GM23338 (cell line): ENCODE measurements around the gene CPEB3. TPM values are rescaled to one million over a fixed set of nuclear protein-coding genes. Genes with fewer than 3 reads are reported as not detected.

Source experiments
- ATAC-seq: fragments of 200-7000 bp; cut with Tn5 transposase; 3 replicates; pipeline ENCODE4 v1.9.1; 2020
- DNase-seq: peaks from one replicate; pipeline ENCODE4 v3.0.0-alpha.2; 2015; ENCODE audit warnings: low spot score
- H2AFZ ChIP-seq: fragments of 200-600 bp; sonication (generic); 2 replicates; pipeline ENCODE4 v1.8.0; 2016; ENCODE audit warnings: antibody characterized with exemption, mild to moderate bottlenecking, moderate library complexity
- H3F3A ChIP-seq: fragments of 200-600 bp; sonication (generic); replicated peaks from 2 replicates; pipeline ENCODE4 v1.8.0; 2017; ENCODE audit warnings: antibody characterized with exemption, mixed run types, low read depth
- H3K27ac ChIP-seq: fragments of 200-600 bp; sonication (generic); 2 replicates; pipeline ENCODE4 v1.6.1; 2016; ENCODE audit warnings: low read depth
- H3K27me3 ChIP-seq: fragments of 200-600 bp; sonication (generic); 2 replicates; pipeline ENCODE4 v1.8.0; 2016; ENCODE audit warnings: mild to moderate bottlenecking, mixed run types, moderate library complexity; ENCODE audit not compliant: insufficient read depth
- H3K36me3 ChIP-seq: fragments of 200-600 bp; sonication (generic); 2 replicates; pipeline ENCODE4 v1.8.0; 2016; ENCODE audit warnings: mild to moderate bottlenecking; ENCODE audit not compliant: insufficient read depth
- H3K4me1 ChIP-seq: fragments of 200-600 bp; sonication (generic); 2 replicates; pipeline ENCODE4 v1.8.0; 2016; ENCODE audit warnings: mild to moderate bottlenecking, moderate library complexity; ENCODE audit not compliant: insufficient read depth
- H3K4me2 ChIP-seq: fragments of 200-600 bp; sonication (generic); 2 replicates; pipeline ENCODE4 v1.7.1; 2017; ENCODE audit warnings: mixed run types
- H3K4me3 ChIP-seq: fragments of 200-600 bp; sonication (generic); 2 replicates; pipeline ENCODE4 v1.6.1; 2016; ENCODE audit warnings: mixed run types
- H3K79me2 ChIP-seq: fragments of 200-600 bp; sonication (generic); replicated peaks from 2 replicates; pipeline ENCODE4 v1.8.0; 2017; ENCODE audit warnings: mild to moderate bottlenecking; ENCODE audit not compliant: insufficient read depth
- H3K9me2 ChIP-seq: fragments of 200-600 bp; sonication (generic); 2 replicates; pipeline ENCODE4 v1.8.0; 2017; ENCODE audit not compliant: insufficient read depth
- H4K20me1 ChIP-seq: fragments of 200-600 bp; sonication (generic); replicated peaks from 2 replicates; pipeline ENCODE4 v1.8.0; 2017; ENCODE audit warnings: mild to moderate bottlenecking; ENCODE audit not compliant: insufficient read depth
- H3K27ac Mint-ChIP-seq: 2 replicates; pipeline ENCODE4 v1.8.0; 2020; ENCODE audit warnings: inconsistent platforms, mild to moderate bottlenecking, moderate library complexity, mixed read lengths
- H3K27me3 Mint-ChIP-seq: 3 replicates; pipeline ENCODE4 v1.8.0; 2022; ENCODE audit warnings: low read depth, mild to moderate bottlenecking, moderate library complexity, mixed read lengths, inconsistent platforms; ENCODE audit not compliant: insufficient read depth, poor library complexity
- H3K36me3 Mint-ChIP-seq: 3 replicates; pipeline ENCODE4 v1.8.0; 2021; ENCODE audit warnings: low read depth, mild to moderate bottlenecking, inconsistent platforms, moderate library complexity, mixed read lengths
- H3K4me1 Mint-ChIP-seq: 3 replicates; pipeline ENCODE4 v1.8.0; 2020; ENCODE audit warnings: mild to moderate bottlenecking, inconsistent platforms, mixed read lengths
- H3K4me3 Mint-ChIP-seq: 3 replicates; pipeline ENCODE4 v1.8.0; 2021; ENCODE audit warnings: moderate library complexity, mild to moderate bottlenecking, inconsistent platforms, mixed read lengths
- H3K9me3 Mint-ChIP-seq: 3 replicates; pipeline ENCODE4 v1.8.0; 2020; ENCODE audit warnings: moderate library complexity, mild to moderate bottlenecking, inconsistent platforms, mixed read lengths
- CREB1 ChIP-seq: fragments of 250-450 bp; sonication (Bioruptor Pico); IDR thresholded peaks from 2 replicates; pipeline ENCODE4 v1.5.0; 2020; ENCODE audit warnings: low read depth, mild to moderate bottlenecking, moderate library complexity
- CTCF ChIP-seq, 2 experiments: fragments of 200-600 bp in 1 of 2; sonication (generic) in 1 of 2; conservative IDR thresholded peaks; 2 replicates each; pipeline versions ENCODE4 v1.5.1 to v1.6.1; 2016 to 2017; ENCODE audit warnings: antibody characterized with exemption in 2 of 2, low read depth in 2 of 2, mild to moderate bottlenecking in 2 of 2, moderate library complexity in 1 of 2
- ETS1 ChIP-seq: IDR thresholded peaks from 2 replicates; pipeline ENCODE4 v1.6.1; 2016; ENCODE audit warnings: antibody characterized with exemption
- EZH2 ChIP-seq: fragments of 200-600 bp; sonication (generic); IDR thresholded peaks from one replicate; pipeline ENCODE4 v1.8.0; 2017; ENCODE audit warnings: antibody characterized with exemption, mild to moderate bottlenecking, low read depth; ENCODE audit not compliant: unreplicated experiment
- JUNB ChIP-seq: IDR thresholded peaks from one replicate; pipeline ENCODE4 v1.6.1; 2016; ENCODE audit warnings: antibody characterized with exemption; ENCODE audit not compliant: unreplicated experiment
- NANOG ChIP-seq: IDR thresholded peaks from 2 replicates; pipeline ENCODE4 v1.6.1; 2016; ENCODE audit warnings: antibody characterized with exemption, borderline replicate concordance
- POLR2AphosphoS5 ChIP-seq: IDR thresholded peaks from 2 replicates; pipeline ENCODE4 v1.6.1; 2016; ENCODE audit warnings: antibody characterized with exemption, low read depth
- STAT1 ChIP-seq: IDR thresholded peaks from one replicate; pipeline ENCODE4 v1.6.1; 2016; ENCODE audit warnings: antibody characterized with exemption; ENCODE audit not compliant: unreplicated experiment
- ZNF114 ChIP-seq: fragments of 250-450 bp; sonication (Bioruptor Pico); IDR thresholded peaks from 2 replicates; pipeline ENCODE4 v1.5.0; 2020; ENCODE audit warnings: mild to moderate bottlenecking, moderate library complexity
- ZNF331 ChIP-seq: fragments of 250-450 bp; sonication (Bioruptor Pico); IDR thresholded peaks from 2 replicates; pipeline ENCODE4 v1.5.0; 2020; ENCODE audit warnings: low read depth, mild to moderate bottlenecking, moderate library complexity
- polyA plus RNA-seq: library from polyadenylated mRNA; unstranded; fragments of >200 nt; fragmentation: Nextera tagmentation; extraction: Ambion mirVana; gene quantifications from 2 replicates; pipeline ENCODE4 v1.2.1, GENCODE V29; 2016
- total RNA-seq: library from RNA; depleted of rRNA; stranded (reverse); fragments of >200 nt; shearing (Covaris generic); gene quantifications from 2 replicates; pipeline ENCODE4 v1.2.3, GENCODE V29; 2014
- TF ChIP-seq, protein P1 (sequence below): fragments of 250-450 bp; sonication (Bioruptor Pico); IDR thresholded peaks from 2 replicates; pipeline ENCODE4 v1.5.0; 2020; ENCODE audit warnings: mild to moderate bottlenecking, moderate library complexity

CPEB3 gene
- total and polyA plus RNA-seq, 2 experiments from 2014 or later: 0.74 to 1.9 TPM

DNA sequence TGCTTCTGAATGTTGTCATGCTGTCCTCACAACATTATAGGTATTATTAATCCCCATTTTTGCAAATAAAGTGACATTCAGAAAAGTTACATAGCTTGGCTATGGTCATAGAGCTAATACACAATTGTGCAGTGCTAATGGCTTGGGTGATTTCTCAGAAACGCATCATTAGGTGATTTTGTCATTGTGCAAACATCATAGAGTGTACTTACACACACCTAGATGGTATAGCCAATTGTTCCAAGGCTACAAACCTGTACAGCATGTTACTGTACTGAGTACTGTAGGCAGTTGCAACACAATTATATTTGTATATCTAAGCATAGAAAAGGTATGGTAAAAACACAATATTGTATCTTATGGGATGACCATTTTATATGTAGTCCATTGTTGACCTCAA is 276.3 kb downstream of the CPEB3 start:
- H3K36me3 ChIP-seq: peaks cover 39% of the 10 kb centered on the region
- no peak overlapping the region for H3K4me3 Mint-ChIP-seq

More for the DNA sequence above, 276.3 kb downstream of the CPEB3 start:
- Histone ChIP-seq H2AFZ (no peak overlapping the region), H3F3A (no peaks in the 10 kb centered on the region), H3K4me1 (no peaks in the 10 kb centered on the region), H3K4me2 (no peak overlapping the region), H4K20me1 (no peaks in the 10 kb centered on the region; the same call in 1 of the 2 replicates), H3K27ac (no peak overlapping the region), H3K27me3 (no peaks in the 10 kb centered on the region), H3K9me2 (no peaks in the 10 kb centered on the region), H3K79me2 (no peaks in the 10 kb centered on the region), H3K4me3 (no peak overlapping the region)
- Mint-ChIP-seq H3K36me3 (peaks cover 56% of the 10 kb centered on the region), H3K4me1 (no peaks in the 10 kb centered on the region), H3K27me3 (no peaks in the 10 kb centered on the region), H3K9me3 (no peaks in the 10 kb centered on the region), H3K27ac (no peak overlapping the region)
- DNase-seq (no peak), ATAC-seq (no peak)
- TF ChIP-seq, protein P1, sequence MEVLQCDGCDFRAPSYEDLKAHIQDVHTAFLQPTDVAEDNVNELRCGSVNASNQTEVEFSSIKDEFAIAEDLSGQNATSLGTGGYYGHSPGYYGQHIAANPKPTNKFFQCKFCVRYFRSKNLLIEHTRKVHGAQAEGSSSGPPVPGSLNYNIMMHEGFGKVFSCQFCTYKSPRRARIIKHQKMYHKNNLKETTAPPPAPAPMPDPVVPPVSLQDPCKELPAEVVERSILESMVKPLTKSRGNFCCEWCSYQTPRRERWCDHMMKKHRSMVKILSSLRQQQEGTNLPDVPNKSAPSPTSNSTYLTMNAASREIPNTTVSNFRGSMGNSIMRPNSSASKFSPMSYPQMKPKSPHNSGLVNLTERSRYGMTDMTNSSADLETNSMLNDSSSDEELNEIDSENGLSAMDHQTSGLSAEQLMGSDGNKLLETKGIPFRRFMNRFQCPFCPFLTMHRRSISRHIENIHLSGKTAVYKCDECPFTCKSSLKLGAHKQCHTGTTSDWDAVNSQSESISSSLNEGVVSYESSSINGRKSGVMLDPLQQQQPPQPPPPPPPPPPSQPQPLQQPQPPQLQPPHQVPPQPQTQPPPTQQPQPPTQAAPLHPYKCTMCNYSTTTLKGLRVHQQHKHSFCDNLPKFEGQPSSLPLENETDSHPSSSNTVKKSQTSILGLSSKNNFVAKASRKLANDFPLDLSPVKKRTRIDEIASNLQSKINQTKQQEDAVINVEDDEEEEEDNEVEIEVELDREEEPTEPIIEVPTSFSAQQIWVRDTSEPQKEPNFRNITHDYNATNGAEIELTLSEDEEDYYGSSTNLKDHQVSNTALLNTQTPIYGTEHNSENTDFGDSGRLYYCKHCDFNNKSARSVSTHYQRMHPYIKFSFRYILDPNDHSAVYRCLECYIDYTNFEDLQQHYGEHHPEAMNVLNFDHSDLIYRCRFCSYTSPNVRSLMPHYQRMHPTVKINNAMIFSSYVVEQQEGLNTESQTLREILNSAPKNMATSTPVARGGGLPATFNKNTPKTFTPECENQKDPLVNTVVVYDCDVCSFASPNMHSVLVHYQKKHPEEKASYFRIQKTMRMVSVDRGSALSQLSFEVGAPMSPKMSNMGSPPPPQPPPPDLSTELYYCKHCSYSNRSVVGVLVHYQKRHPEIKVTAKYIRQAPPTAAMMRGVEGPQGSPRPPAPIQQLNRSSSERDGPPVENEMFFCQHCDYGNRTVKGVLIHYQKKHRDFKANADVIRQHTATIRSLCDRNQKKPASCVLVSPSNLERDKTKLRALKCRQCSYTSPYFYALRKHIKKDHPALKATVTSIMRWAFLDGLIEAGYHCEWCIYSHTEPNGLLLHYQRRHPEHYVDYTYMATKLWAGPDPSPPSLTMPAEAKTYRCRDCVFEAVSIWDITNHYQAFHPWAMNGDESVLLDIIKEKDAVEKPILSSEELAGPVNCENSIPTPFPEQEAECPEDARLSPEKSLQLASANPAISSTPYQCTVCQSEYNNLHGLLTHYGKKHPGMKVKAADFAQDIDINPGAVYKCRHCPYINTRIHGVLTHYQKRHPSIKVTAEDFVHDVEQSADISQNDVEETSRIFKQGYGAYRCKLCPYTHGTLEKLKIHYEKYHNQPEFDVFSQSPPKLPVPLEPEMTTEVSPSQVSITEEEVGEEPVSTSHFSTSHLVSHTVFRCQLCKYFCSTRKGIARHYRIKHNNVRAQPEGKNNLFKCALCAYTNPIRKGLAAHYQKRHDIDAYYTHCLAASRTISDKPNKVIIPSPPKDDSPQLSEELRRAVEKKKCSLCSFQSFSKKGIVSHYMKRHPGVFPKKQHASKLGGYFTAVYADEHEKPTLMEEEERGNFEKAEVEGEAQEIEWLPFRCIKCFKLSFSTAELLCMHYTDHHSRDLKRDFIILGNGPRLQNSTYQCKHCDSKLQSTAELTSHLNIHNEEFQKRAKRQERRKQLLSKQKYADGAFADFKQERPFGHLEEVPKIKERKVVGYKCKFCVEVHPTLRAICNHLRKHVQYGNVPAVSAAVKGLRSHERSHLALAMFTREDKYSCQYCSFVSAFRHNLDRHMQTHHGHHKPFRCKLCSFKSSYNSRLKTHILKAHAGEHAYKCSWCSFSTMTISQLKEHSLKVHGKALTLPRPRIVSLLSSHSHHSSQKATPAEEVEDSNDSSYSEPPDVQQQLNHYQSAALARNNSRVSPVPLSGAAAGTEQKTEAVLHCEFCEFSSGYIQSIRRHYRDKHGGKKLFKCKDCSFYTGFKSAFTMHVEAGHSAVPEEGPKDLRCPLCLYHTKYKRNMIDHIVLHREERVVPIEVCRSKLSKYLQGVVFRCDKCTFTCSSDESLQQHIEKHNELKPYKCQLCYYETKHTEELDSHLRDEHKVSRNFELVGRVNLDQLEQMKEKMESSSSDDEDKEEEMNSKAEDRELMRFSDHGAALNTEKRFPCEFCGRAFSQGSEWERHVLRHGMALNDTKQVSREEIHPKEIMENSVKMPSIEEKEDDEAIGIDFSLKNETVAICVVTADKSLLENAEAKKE: no peak
- TF ChIP-seq ETS1 (no peak), STAT1 (no peak), CREB1 (CRISPR knock-in tag) (no peak), CTCF (conservative IDR thresholded peaks at IDR 0.05; ENCODE audit: low read depth in 2 of 2) (no peak), EZH2 (no peak), ZNF114 (CRISPR knock-in tag) (no peak), POLR2AphosphoS5 (no peak), ZNF331 (no peak), NANOG (no peak), JUNB (no peak)
